ENCODE results near the gene FGR. TPM values are rescaled to one million over a fixed set of nuclear protein-coding genes. Genes with fewer than 3 reads are reported as not detected.

FGR gene
- polyA plus RNA-seq, 1 donor (not counting 4 experiments of a cell fraction or from before 2014, with no cell fraction given): 0.04 TPM

DNA sequence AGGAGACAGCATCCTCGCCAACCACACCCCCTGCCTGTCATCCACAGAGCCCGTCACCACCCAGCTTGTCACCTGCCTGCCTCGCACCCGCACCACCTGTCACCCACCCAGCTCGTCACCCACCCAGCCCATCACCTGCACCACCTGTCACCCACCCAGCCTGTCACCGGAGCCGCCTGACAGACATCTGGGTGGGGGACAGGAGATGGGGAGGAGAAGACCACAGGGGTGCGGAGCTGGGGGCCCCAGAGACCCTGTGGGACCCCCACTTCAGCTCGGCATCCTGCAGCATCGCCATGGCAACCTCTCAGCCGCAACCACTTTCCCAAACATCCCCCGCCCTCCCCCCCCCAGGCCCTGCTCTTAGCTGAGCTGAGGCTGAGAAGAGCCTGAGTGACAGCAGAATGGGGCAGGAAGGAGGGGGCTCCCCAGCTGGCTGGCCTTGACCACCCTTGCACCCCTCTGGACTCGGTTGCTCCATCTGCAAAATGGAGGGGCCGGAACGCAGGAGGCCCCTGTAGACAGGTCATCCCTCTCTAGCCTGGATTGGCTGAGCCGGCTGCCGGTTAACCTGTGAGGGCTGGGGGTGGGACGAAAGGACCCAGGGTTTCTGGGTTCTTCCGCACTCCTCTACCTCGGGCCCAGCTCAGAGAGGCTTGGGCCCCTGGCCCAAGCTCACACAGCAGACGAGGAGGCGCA is 42.6 kb downstream of the FGR start:
- TF ChIP-seq CTCF (optimal IDR thresholded peaks at IDR 0.05 in 1 of 3, IDR thresholded peaks at IDR 0.05 in 1 of 3, conservative IDR thresholded peaks at IDR 0.05 in 1 of 3; ENCODE audit: extremely low read depth in 1 of 3, insufficient read depth in 2 of 3, low read length in 3 of 3) (no peak), EZH2 (IDR thresholded peaks at IDR 0.05; ENCODE audit: low read length) (no peak)
- Histone ChIP-seq H3K27ac (ENCODE audit: control insufficient read depth, insufficient read depth, low read length) (no peak overlapping the region), H3K36me3 (ENCODE audit: control insufficient read depth in 2 of 2, extremely low read depth in 1 of 2, insufficient read depth in 2 of 2, low read length in 2 of 2) (peaks cover 2 to 4% of the 10 kb centered on the region in 2 experiments), H3K9me3 (ENCODE audit: control insufficient read depth, low read depth, low read length) (no peaks in the 10 kb centered on the region), H3K27me3 (ENCODE audit: control insufficient read depth, extremely low read depth, insufficient read depth, low read length) (no peaks in the 10 kb centered on the region), H2AFZ (ENCODE audit: control insufficient read depth, low read length) (no peak overlapping the region), H3K9ac (ENCODE audit: control insufficient read depth, extremely low read depth, insufficient read depth, low read length) (no peak overlapping the region), H3K4me3 (ENCODE audit: control insufficient read depth in 2 of 3, extremely low read depth in 1 of 3, insufficient read depth in 2 of 3, low read depth in 1 of 3, low read length in 3 of 3) (no peak overlapping the region), H3K9me1 (ENCODE audit: control insufficient read depth, extremely low read depth, insufficient read depth, low read length) (peaks cover 7% of the 10 kb centered on the region), H3K4me1 (ENCODE audit: control insufficient read depth, extremely low read depth, insufficient read depth, low read length) (peaks cover 57% of the 10 kb centered on the region), H3K4me2 (ENCODE audit: control insufficient read depth, extremely low read depth, insufficient read depth, low read depth, low read length) (no peak overlapping the region), H4K20me1 (ENCODE audit: control insufficient read depth, extremely low read depth, insufficient read depth, low read length) (peaks cover 21% of the 10 kb centered on the region), H3K79me2 (ENCODE audit: control insufficient read depth, insufficient read depth, low read length) (peaks cover 71% of the 10 kb centered on the region)
- FAIRE-seq: no peak
- DNase-seq (ENCODE audit: low read depth, low spot score): no peak
- dilution Hi-C loops (cut with MboI; ENCODE audit: extremely low pct_ligation_motif_present, low sequenced_read_pairs): loop anchor here (25.0 kb wide), 1 partner anchor 180 kb away; no protein-coding TSS in a partner anchor

DNA sequence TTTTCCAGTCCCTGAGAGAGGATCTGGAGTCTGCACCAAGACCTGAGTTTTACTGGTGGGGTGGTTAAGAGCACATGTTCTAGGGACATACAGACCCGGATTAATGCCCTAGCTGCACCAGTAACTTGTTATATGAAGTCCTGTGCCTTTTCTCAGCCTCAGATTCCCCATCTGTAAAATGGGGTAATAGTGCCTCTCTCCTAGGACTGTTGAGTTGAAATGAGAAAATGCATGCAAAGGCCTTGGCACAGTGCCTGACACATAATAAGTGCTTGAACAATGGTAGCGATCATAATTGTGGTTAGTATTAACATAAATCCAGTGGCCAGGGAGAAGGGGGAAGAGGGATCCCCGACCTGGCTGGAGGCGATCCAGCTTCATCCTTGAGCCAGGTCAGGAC is 43.4 kb downstream of the FGR start:
- H3K36me3 ChIP-seq (ENCODE audit: control insufficient read depth in 2 of 2, extremely low read depth in 1 of 2, insufficient read depth in 2 of 2, low read length in 2 of 2): peaks cover 2 to 6% of the 10 kb centered on the region in 2 experiments
- FAIRE-seq (peak; percentile 88), DNase-seq (ENCODE audit: low read depth, low spot score) (no peak)
- H3K9me1 ChIP-seq (ENCODE audit: control insufficient read depth, extremely low read depth, insufficient read depth, low read length): peaks cover 10% of the 10 kb centered on the region
- no peak overlapping the region for H2AFZ ChIP-seq (ENCODE audit: control insufficient read depth, low read length)
- H3K4me2 ChIP-seq (ENCODE audit: control insufficient read depth, extremely low read depth, insufficient read depth, low read depth, low read length): no peak overlapping the region
- H3K9me3 ChIP-seq (ENCODE audit: control insufficient read depth, low read depth, low read length): no peaks in the 10 kb centered on the region
- H3K4me1 ChIP-seq (ENCODE audit: control insufficient read depth, extremely low read depth, insufficient read depth, low read length): peaks cover 54% of the 10 kb centered on the region
- H3K4me3 ChIP-seq (ENCODE audit: control insufficient read depth in 2 of 3, extremely low read depth in 1 of 3, insufficient read depth in 2 of 3, low read depth in 1 of 3, low read length in 3 of 3): no peak overlapping the region
- peaks cover 71% of the 10 kb centered on the region for H3K79me2 ChIP-seq (ENCODE audit: control insufficient read depth, insufficient read depth, low read length)
- no peak overlapping the region for H3K9ac ChIP-seq (ENCODE audit: control insufficient read depth, extremely low read depth, insufficient read depth, low read length)
- H4K20me1 ChIP-seq (ENCODE audit: control insufficient read depth, extremely low read depth, insufficient read depth, low read length): peaks cover 15% of the 10 kb centered on the region
- TF ChIP-seq EZH2 (IDR thresholded peaks at IDR 0.05; ENCODE audit: low read length): no peak
- TF ChIP-seq CTCF (optimal IDR thresholded peaks at IDR 0.05 in 1 of 3, IDR thresholded peaks at IDR 0.05 in 1 of 3, conservative IDR thresholded peaks at IDR 0.05 in 1 of 3; ENCODE audit: extremely low read depth in 1 of 3, insufficient read depth in 2 of 3, low read length in 3 of 3): no peak
- dilution Hi-C loops (cut with MboI; ENCODE audit: extremely low pct_ligation_motif_present, low sequenced_read_pairs): loop anchor here (25.0 kb wide), 1 partner anchor 179 kb away; no protein-coding TSS in a partner anchor
- no peaks in the 10 kb centered on the region for H3K27me3 ChIP-seq (ENCODE audit: control insufficient read depth, extremely low read depth, insufficient read depth, low read length)
- H3K27ac ChIP-seq (ENCODE audit: control insufficient read depth, insufficient read depth, low read length): no peak overlapping the region

All from keratinocyte (primary cell).